ENCODE results near the gene COL23A1. TPM values are rescaled to one million over a fixed set of nuclear protein-coding genes. Genes with fewer than 3 reads are reported as not detected.

The COL23A1 gene
- total RNA-seq, 2 experiments from 2014 or later: 0.11 TPM; not detected in 1

- TF ChIP-seq, protein P1, sequence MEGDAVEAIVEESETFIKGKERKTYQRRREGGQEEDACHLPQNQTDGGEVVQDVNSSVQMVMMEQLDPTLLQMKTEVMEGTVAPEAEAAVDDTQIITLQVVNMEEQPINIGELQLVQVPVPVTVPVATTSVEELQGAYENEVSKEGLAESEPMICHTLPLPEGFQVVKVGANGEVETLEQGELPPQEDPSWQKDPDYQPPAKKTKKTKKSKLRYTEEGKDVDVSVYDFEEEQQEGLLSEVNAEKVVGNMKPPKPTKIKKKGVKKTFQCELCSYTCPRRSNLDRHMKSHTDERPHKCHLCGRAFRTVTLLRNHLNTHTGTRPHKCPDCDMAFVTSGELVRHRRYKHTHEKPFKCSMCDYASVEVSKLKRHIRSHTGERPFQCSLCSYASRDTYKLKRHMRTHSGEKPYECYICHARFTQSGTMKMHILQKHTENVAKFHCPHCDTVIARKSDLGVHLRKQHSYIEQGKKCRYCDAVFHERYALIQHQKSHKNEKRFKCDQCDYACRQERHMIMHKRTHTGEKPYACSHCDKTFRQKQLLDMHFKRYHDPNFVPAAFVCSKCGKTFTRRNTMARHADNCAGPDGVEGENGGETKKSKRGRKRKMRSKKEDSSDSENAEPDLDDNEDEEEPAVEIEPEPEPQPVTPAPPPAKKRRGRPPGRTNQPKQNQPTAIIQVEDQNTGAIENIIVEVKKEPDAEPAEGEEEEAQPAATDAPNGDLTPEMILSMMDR (IDR thresholded peaks at IDR 0.05): no peak
- ATAC-seq: no peak
- intact Hi-C loops (cut with micrococcal nuclease): no loop called here
Measured at GRCh38 chr5:178327931-178328711, 262.1 kb downstream of the COL23A1 start.

DNA sequence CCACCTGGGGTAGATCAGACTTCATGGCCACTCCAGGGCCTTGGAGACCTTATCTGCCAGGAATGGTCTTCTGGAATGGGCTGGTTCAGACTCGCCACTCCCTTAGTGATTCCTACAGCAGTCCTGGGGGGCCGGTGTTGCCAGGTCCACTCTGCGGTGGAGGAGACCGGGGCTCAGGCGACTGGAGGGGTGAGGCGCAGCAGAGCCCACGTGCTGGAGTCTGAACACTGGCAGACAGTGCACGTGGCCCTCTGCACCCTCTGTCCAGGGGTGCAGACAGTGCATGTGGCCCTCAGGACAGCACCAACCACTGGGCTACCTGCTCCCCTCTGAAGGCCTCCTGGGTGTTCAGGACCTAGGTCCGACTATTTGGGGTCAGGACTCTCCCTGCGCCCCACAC is 262.7 kb downstream of the COL23A1 start:
- POLR2A ChIA-PET: no interaction called here

More at GRCh38 chr5:178327931-178328711, 262.1 kb downstream of the COL23A1 start:
- Mint-ChIP-seq H3K4me1 (ENCODE audit: low read depth) (peaks cover 5% of the 10 kb centered on the region), H3K27ac (no peak overlapping the region), H3K36me3 (ENCODE audit: low read depth) (no peaks in the 10 kb centered on the region), H3K27me3 (peaks cover 1% of the 10 kb centered on the region), H3K9me3 (no peaks in the 10 kb centered on the region), H3K4me3 (no peak overlapping the region)
- DNase-seq: no peak
- POLR2A ChIA-PET: no interaction called here
- CTCF ChIA-PET: no interaction called here

DNA sequence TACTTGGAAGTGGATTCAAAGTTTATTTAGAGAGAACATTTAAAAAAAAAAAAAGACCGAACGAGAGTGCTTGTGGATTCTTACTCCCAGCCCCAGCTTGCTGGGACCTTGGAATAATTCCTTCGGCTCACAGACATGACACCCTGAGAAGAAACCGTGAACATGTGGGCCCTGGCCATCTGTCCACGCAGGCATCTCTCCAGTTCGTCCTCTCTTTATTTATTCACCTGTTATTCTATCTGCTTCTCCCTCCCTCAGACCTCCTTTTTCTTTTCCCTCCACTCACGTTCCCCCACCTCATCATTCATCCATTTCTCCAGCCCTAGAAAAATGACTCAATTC is 263.8 kb downstream of the COL23A1 start:
- peaks cover 5% of the 10 kb centered on the region for H3K4me1 Mint-ChIP-seq (ENCODE audit: low read depth)
- H3K27me3 Mint-ChIP-seq: peaks cover 1% of the 10 kb centered on the region
- TF ChIP-seq, protein P1 (IDR thresholded peaks at IDR 0.05): no peak
- no peak overlapping the region for H3K27ac Mint-ChIP-seq
- no peak for DNase-seq
- no peak overlapping the region for H3K4me3 Mint-ChIP-seq
- no peaks in the 10 kb centered on the region for H3K9me3 Mint-ChIP-seq
- CTCF ChIA-PET: no interaction called here
- POLR2A ChIA-PET: no interaction called here
- intact Hi-C loops (cut with micrococcal nuclease): no loop called here
- no peaks in the 10 kb centered on the region for H3K36me3 Mint-ChIP-seq (ENCODE audit: low read depth)
- no peak for ATAC-seq

More for the DNA sequence above, 262.7 kb downstream of the COL23A1 start:
- intact Hi-C loops (cut with micrococcal nuclease): no loop called here
- Mint-ChIP-seq H3K27me3 (peaks cover 1% of the 10 kb centered on the region), H3K9me3 (no peaks in the 10 kb centered on the region), H3K36me3 (ENCODE audit: low read depth) (no peaks in the 10 kb centered on the region), H3K4me1 (ENCODE audit: low read depth) (peaks cover 5% of the 10 kb centered on the region), H3K27ac (no peak overlapping the region), H3K4me3 (no peak overlapping the region)
- TF ChIP-seq, protein P1 (IDR thresholded peaks at IDR 0.05): no peak
- DNase-seq (no peak), ATAC-seq (no peak)
- CTCF ChIA-PET: no interaction called here

GRCh38 chr5:178325679-178326373 is 264.4 kb downstream of the COL23A1 start:
- no peak for ATAC-seq
- DNase-seq: no peak

DNA sequence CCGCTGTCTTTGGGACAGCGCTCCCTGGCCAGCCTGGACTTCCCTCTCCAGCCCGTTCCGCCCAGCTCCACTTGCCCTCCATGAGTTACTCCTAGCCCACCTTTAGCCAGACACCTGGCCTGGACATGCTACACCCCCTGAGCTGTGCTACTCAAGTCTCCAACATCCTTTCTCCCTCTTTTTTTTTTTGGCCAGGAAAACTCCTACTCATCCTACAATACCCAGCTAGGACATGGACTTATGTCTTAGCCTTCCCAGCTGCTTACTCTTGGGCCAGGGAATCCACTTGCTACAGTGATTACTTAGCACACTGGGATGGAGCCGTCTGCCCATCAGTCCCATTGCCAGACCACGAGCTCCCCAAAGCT is 264.9 kb downstream of the COL23A1 start:
- DNase-seq (no peak), ATAC-seq (no peak)
- Mint-ChIP-seq H3K4me1 (ENCODE audit: low read depth) (no peaks in the 10 kb centered on the region), H3K36me3 (ENCODE audit: low read depth) (no peaks in the 10 kb centered on the region), H3K9me3 (no peaks in the 10 kb centered on the region), H3K27me3 (peaks cover 1% of the 10 kb centered on the region), H3K4me3 (no peak overlapping the region), H3K27ac (no peak overlapping the region)
- POLR2A ChIA-PET: no interaction called here
- CTCF ChIA-PET: no interaction called here
- intact Hi-C loops (cut with micrococcal nuclease): no loop called here
- TF ChIP-seq, protein P1 (IDR thresholded peaks at IDR 0.05): no peak

More at GRCh38 chr5:178325679-178326373, 264.4 kb downstream of the COL23A1 start:
- Mint-ChIP-seq H3K9me3 (no peaks in the 10 kb centered on the region), H3K4me1 (ENCODE audit: low read depth) (peaks cover 3% of the 10 kb centered on the region), H3K4me3 (no peak overlapping the region), H3K36me3 (ENCODE audit: low read depth) (no peaks in the 10 kb centered on the region), H3K27ac (no peak overlapping the region), H3K27me3 (peaks cover 1% of the 10 kb centered on the region)
- TF ChIP-seq, protein P1 (IDR thresholded peaks at IDR 0.05): no peak
- ChIA-PET CTCF (no interaction called here), POLR2A (no interaction called here)
- intact Hi-C loops (cut with micrococcal nuclease): no loop called here
